Stomach (tissue), 9 donors: ENCODE data around the gene TMEM186. TPM values are rescaled to one million over a fixed set of nuclear protein-coding genes. Genes with fewer than 3 reads are reported as not detected.
A peak's percentile ranks its signal among the peaks of the same experiment; 100 is the strongest.
"Not testable (repeated sequence)": the region's sequence is repeated elsewhere in the genome, so short reads cannot be mapped to it uniquely, and the experiment has no call there.

Experiments used
- DNase-seq, 2 donors: peaks; one replicate each; pipeline versions ENCODE4 v3.0.0 to v3.0.0-alpha.2; 2013 to 2019
- H3K27ac ChIP-seq, 5 donors: fragments of 200-600 bp in 4 of 5; sonication (generic) in 4 of 5; one replicate each; pipeline ENCODE4 v1.5.1; 2013 to 2019; ENCODE audit warnings: mild to moderate bottlenecking in 1 of 5, moderate library complexity in 1 of 5
- H3K27me3 ChIP-seq, 3 donors: fragments of 200-600 bp; sonication (generic); one replicate each; pipeline ENCODE4 v1.5.1; 2017 to 2019; ENCODE audit warnings: mixed run types in 1 of 3
- H3K36me3 ChIP-seq, 4 donors: fragments of 200-600 bp; sonication (generic); 1 replicate in 3 of 4; 2 replicates in 1 of 4; pipeline ENCODE4 v1.5.1; 2016 to 2019
- H3K4me1 ChIP-seq, 4 donors: fragments of 200-600 bp; sonication (generic); one replicate each; pipeline ENCODE4 v1.5.1; 2016 to 2019
- H3K4me3 ChIP-seq, 4 donors: fragments of 200-600 bp; sonication (generic) in 3 of 4; one replicate each; pipeline ENCODE4 v1.5.1; 2016 to 2019; ENCODE audit warnings: mild to moderate bottlenecking in 1 of 4
- H3K9me3 ChIP-seq, 4 donors: fragments of 200-600 bp; sonication (generic); one replicate each; pipeline ENCODE4 v1.5.1; 2016 to 2019
- EP300 ChIP-seq: sonication (generic); formaldehyde crosslinking; IDR thresholded peaks from one replicate; pipeline ENCODE4 v1.6.1; 2017; ENCODE audit warnings: antibody characterized with exemption
- POLR2A ChIP-seq, 4 donors: fragments of 450-650 bp; IDR thresholded peaks; one replicate each; pipeline ENCODE4 v1.6.1; 2016; ENCODE audit warnings: antibody characterized with exemption in 4 of 4, control low read depth in 2 of 4, mild to moderate bottlenecking in 1 of 4, moderate library complexity in 1 of 4
- POLR2AphosphoS5 ChIP-seq, 3 donors: sonication (generic); formaldehyde crosslinking; IDR thresholded peaks; one replicate each; pipeline ENCODE4 v1.6.1; 2016; ENCODE audit warnings: antibody characterized with exemption in 3 of 3
- WGBS, 5 donors: extraction: QIAGEN DNeasy Blood & Tissue Kit in 3 of 5; methylation state at CpG; one replicate each; pipeline versions ENCODE4 v1.1.5 to v1.1.7; 2013 to 2018; 5-methylcytosine and 5-hydroxymethylcytosine counted together
- intact Hi-C: fragments of 100-400 bp; cut with DNase I; formaldehyde crosslinking; loops from one replicate; pipeline ENCODE4 v1.15.1; 2023; ENCODE audit warnings: low total_unique reads
- polyA plus RNA-seq, 3 donors: library from polyadenylated mRNA; stranded (reverse); fragments of 200-250 nt; gene quantifications; one replicate each; pipeline ENCODE4 v1.2.3, GENCODE V29; 2013
- total RNA-seq, 5 donors: library from RNA; depleted of rRNA; stranded (reverse); fragments of >200 nt; gene quantifications; one replicate each; pipeline versions ENCODE4 v1.1.0 to v1.2.3, GENCODE V29; 2014 to 2016
- TF ChIP-seq, protein P1 (sequence below), 7 experiments: fragments of 450-650 bp in 4 of 7; fragments of 200-600 bp in 3 of 7; sonication (generic) in 3 of 7; IDR thresholded peaks; one replicate each; pipeline ENCODE4 v1.5.1; 2016 to 2019; ENCODE audit warnings: antibody characterized with exemption in 7 of 7, control low read depth in 2 of 7, mild to moderate bottlenecking in 1 of 7
- donor health status: healthy with polysubstance abuse.
- donor health status: Bipolar disorder and iron deficiency.
- donor health status: healthy.

Gene TMEM186
- total and polyA plus RNA-seq, 8 donors = 5.3 to 12.9 (median 6.4) TPM; not detected in 1

DNA sequence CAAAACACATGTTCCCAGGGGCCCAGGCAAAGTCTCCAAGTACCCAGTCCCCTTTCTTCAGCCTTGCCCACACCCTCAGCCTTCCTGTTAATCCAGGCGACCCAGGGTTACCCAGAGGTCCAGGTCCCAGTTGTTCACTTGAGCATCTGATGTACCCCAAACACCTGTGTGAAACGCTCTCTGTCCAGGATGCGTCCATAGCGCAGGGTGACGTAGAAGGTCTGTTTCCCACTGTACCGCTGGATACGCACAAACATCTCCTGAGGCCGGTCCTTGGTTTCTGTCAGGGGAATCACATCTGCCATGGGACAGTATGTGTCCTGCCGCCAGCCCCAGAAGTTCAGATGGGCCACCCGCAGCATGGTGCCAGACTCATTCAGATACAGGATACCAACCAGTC lies 1.6 kb downstream of the TMEM186 start:
- WGBS, 5 donors = 92 to 96% (median 94%) methylated on average over 7 to 10 of the region's 10 CpGs
- peaks cover 20 to 51% (median 41%) of the 10 kb centered on the region in 4 donors for H3K4me1 ChIP-seq
- no peaks in the 10 kb centered on the region for H3K9me3 ChIP-seq
- H3K36me3 ChIP-seq = peaks cover 0 to 8% (median 2%) of the 10 kb centered on the region in 4 donors
- DNase-seq = no peak
- TF ChIP-seq, protein P1, sequence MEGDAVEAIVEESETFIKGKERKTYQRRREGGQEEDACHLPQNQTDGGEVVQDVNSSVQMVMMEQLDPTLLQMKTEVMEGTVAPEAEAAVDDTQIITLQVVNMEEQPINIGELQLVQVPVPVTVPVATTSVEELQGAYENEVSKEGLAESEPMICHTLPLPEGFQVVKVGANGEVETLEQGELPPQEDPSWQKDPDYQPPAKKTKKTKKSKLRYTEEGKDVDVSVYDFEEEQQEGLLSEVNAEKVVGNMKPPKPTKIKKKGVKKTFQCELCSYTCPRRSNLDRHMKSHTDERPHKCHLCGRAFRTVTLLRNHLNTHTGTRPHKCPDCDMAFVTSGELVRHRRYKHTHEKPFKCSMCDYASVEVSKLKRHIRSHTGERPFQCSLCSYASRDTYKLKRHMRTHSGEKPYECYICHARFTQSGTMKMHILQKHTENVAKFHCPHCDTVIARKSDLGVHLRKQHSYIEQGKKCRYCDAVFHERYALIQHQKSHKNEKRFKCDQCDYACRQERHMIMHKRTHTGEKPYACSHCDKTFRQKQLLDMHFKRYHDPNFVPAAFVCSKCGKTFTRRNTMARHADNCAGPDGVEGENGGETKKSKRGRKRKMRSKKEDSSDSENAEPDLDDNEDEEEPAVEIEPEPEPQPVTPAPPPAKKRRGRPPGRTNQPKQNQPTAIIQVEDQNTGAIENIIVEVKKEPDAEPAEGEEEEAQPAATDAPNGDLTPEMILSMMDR (IDR thresholded peaks at IDR 0.05) = no peak
- TF ChIP-seq POLR2AphosphoS5 (IDR thresholded peaks at IDR 0.05) = no peak
- no peak for TF ChIP-seq EP300
- no peak for TF ChIP-seq POLR2A (IDR thresholded peaks at IDR 0.05)
- H3K27ac ChIP-seq = no peak overlapping the region
- H3K27me3 ChIP-seq = no peaks in the 10 kb centered on the region
- H3K4me3 ChIP-seq = no peak overlapping the region
- intact Hi-C loops = loop anchor here (10.0 kb wide), 1 partner anchor 131 kb away; no protein-coding TSS in a partner anchor

DNA sequence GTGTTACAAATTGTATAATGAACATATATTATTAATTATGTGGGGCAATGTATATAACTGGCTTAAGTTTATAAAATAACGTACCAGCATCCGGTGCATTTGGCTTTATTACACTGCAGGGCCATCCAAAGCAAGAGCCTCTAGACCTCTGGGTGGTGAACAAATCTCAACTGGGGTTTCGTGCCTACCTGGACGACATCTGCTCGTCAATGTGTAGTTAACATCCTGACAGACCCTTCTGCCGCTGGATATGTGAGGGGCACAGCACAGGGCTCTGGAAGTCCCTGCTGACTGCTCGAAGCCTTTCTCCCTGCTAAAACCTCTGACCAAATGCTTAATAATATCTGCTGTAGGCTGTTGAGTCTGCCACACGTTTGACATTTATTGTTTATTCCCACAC lies 2.3 kb downstream of the TMEM186 start:
- 85 to 91% (median 90%) methylated on average over 8 of the region's 8 CpGs for WGBS, 5 donors

DNA sequence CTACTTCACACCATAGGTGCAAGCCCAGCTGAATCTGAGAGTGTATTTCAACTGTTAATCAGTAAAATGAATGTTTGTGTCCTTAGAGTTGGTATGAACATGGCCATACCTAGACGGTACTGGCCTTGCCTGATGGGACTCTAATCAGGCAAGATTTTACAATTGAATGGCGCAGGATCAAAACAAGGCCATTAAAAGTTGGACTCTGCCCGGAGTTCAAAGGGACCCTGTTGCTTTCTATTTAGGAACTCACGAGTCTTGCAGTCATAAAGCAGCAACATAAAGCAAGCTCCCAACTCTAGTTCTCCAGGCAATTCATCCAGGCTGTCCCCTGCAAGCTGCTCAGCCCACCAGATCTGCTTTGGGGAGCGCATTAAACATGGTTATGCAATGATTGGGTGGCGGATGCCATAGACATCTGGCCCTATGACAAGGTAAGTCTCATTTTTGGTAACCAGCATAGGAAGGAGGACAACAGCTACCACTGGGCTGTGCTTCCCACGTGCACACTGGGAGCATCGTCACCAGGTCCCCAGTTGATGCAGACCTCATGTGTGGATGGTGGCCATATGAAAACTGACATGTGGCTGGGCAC lies 8.8 kb downstream of the TMEM186 start:
- TF ChIP-seq, protein P1 (IDR thresholded peaks at IDR 0.05) = no peak
- no peak for TF ChIP-seq POLR2A (IDR thresholded peaks at IDR 0.05)
- no peak for TF ChIP-seq POLR2AphosphoS5 (IDR thresholded peaks at IDR 0.05)
- TF ChIP-seq EP300 = no peak
- WGBS, 5 donors = 70 to 75% (median 70%) methylated on average over 8 of the region's 8 CpGs
- Histone ChIP-seq H3K27ac (no peak overlapping the region), H3K9me3 (no peaks in the 10 kb centered on the region), H3K27me3 (no peaks in the 10 kb centered on the region), H3K4me3 (no peak overlapping the region), H3K36me3 (peaks cover 0 to 5% (median 0%) of the 10 kb centered on the region in 4 donors), H3K4me1 (no peaks in the 10 kb centered on the region)
- DNase-seq = peak in 1 of 2 donors; percentile 44
- intact Hi-C loops = no loop called here

More for the DNA sequence above, 2.3 kb downstream of the TMEM186 start:
- no peaks in the 10 kb centered on the region for H3K27me3 ChIP-seq
- TF ChIP-seq, protein P1 (IDR thresholded peaks at IDR 0.05) = no peak
- TF ChIP-seq POLR2A (IDR thresholded peaks at IDR 0.05) (no peak), EP300 (no peak), POLR2AphosphoS5 (IDR thresholded peaks at IDR 0.05) (no peak)
- no peaks in the 10 kb centered on the region for H3K9me3 ChIP-seq
- no peak for DNase-seq
- H3K4me3 ChIP-seq = no peak overlapping the region
- H3K27ac ChIP-seq = no peak overlapping the region
- peaks cover 0 to 5% (median 2%) of the 10 kb centered on the region in 4 donors for H3K36me3 ChIP-seq
- peaks cover 18 to 43% (median 37%) of the 10 kb centered on the region in 4 donors for H3K4me1 ChIP-seq
- intact Hi-C loops = loop anchor here (10.0 kb wide), 1 partner anchor 130 kb away; no protein-coding TSS in a partner anchor

DNA sequence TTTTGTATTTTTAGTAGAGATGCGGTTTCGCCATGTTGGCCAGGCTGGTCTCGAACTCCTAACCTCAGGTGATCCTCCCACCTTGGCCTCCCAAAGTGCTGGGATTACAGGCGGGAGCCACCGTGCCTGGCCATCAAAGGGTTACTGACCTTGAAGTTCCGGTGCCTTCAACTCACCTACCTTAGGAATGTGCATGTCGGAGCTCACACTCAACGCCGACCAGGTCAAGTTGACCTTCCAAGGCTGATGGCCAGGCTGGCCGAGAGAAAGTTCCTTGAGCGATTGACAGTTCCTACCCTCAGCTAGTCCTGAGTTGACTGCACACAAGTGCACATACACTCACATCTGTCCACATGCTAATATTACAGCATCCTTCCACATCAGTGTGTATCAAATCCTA lies 11.1 kb downstream of the TMEM186 start:
- DNase-seq, H3K27ac ChIP-seq, H3K4me1 ChIP-seq, H3K36me3 ChIP-seq, H3K4me3 ChIP-seq, intact Hi-C loops, H3K9me3 ChIP-seq, H3K27me3 ChIP-seq: not testable (repeated sequence)
- WGBS, 5 donors = 82 to 91% (median 86%) methylated on average over 11 of the region's 11 CpGs

DNA sequence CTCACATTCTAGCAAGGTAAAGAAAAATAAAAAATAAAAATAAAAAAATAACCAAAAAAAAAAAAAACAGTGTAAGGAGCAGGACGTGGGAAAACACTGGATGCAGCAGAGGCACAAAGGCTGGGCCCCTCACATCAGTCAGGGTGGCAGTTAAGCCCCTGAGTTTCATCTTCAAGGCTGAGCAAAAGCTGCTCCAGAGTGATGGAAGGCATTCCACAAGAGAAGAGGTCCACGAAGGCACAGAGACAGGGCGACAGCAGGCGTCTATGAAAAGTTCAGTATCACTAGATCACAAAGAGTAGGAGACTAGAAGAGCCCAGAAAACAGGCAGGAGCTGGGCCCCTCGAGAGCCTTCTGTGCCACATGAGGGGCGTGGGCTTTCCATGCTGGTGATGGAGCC lies 12.0 kb downstream of the TMEM186 start:
- Histone ChIP-seq H3K36me3 (peaks cover 0 to 16% (median 0%) of the 10 kb centered on the region in 4 donors), H3K4me3 (no peak overlapping the region), H3K27me3 (no peaks in the 10 kb centered on the region), H3K27ac (no peak overlapping the region), H3K4me1 (no peaks in the 10 kb centered on the region), H3K9me3 (no peaks in the 10 kb centered on the region)
- no peak for TF ChIP-seq EP300
- TF ChIP-seq, protein P1 (IDR thresholded peaks at IDR 0.05) = no peak
- WGBS, 5 donors = 84 to 89% (median 87%) methylated on average over 6 of the region's 6 CpGs
- intact Hi-C loops = no loop called here
- DNase-seq = no peak
